Kidney epithelial cell (primary cell): ENCODE results near the gene TDRD3. TPM values are rescaled to one million over a fixed set of nuclear protein-coding genes. Genes with fewer than 3 reads are reported as not detected.

Experiments
- DNase-seq: peaks from one replicate; pipeline ENCODE4 v3.0.0-alpha.2; 2010; ENCODE audit warnings: low read depth
- H3K27me3 ChIP-seq: 2 replicates; pipeline ENCODE4 v1.6.0; 2011; ENCODE audit warnings: low read length; ENCODE audit not compliant: control insufficient read depth, insufficient read depth
- H3K36me3 ChIP-seq: 2 replicates; pipeline ENCODE4 v1.5.1; 2011; ENCODE audit warnings: low read length; ENCODE audit not compliant: control insufficient read depth, insufficient read depth
- H3K4me3 ChIP-seq: 2 replicates; pipeline ENCODE4 v1.5.1; 2011; ENCODE audit warnings: low read depth, mild to moderate bottlenecking, control low read depth, low read length
- total RNA-seq: library from RNA; depleted of rRNA; stranded (reverse); fragments of >200 nt; gene quantifications from 2 replicates; pipeline ENCODE4 v1.2.3, GENCODE V29; 2015
- TF ChIP-seq, protein P1 (sequence below): IDR thresholded peaks from 2 replicates; pipeline ENCODE4 v1.5.1; 2011; ENCODE audit warnings: mild to moderate bottlenecking, moderate library complexity, low read length, control low read depth, inconsistent platforms; ENCODE audit not compliant: insufficient read depth, poor library complexity, severe bottlenecking

The TDRD3 gene
- total RNA-seq, 1 donor from 2014 or later: 15.7 TPM

DNA sequence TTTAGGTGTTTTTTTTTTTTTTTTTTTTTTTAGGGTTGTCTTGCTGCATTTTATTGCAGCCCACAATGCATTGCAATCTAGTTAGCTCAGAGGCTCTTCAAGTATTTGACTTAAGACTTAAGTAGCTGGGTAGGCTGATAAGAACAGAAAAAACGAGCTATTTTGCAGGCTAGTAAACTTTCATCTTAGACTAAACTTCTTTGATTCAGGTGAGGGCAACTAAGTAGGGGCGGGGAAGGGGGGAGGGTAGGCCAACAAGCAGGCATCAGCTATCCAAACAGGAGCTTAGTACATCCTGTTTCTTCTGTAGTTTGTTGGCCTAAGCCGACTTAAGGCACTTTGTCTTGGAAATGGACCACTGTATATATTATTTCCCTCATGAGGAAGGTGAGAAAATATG, 4.9 kb upstream of the TDRD3 start:
- no peak for DNase-seq
- H3K36me3 ChIP-seq: no peaks in the 10 kb centered on the region
- TF ChIP-seq, protein P1, sequence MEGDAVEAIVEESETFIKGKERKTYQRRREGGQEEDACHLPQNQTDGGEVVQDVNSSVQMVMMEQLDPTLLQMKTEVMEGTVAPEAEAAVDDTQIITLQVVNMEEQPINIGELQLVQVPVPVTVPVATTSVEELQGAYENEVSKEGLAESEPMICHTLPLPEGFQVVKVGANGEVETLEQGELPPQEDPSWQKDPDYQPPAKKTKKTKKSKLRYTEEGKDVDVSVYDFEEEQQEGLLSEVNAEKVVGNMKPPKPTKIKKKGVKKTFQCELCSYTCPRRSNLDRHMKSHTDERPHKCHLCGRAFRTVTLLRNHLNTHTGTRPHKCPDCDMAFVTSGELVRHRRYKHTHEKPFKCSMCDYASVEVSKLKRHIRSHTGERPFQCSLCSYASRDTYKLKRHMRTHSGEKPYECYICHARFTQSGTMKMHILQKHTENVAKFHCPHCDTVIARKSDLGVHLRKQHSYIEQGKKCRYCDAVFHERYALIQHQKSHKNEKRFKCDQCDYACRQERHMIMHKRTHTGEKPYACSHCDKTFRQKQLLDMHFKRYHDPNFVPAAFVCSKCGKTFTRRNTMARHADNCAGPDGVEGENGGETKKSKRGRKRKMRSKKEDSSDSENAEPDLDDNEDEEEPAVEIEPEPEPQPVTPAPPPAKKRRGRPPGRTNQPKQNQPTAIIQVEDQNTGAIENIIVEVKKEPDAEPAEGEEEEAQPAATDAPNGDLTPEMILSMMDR: no peak
- no peak overlapping the region for H3K4me3 ChIP-seq
- no peaks in the 10 kb centered on the region for H3K27me3 ChIP-seq

DNA sequence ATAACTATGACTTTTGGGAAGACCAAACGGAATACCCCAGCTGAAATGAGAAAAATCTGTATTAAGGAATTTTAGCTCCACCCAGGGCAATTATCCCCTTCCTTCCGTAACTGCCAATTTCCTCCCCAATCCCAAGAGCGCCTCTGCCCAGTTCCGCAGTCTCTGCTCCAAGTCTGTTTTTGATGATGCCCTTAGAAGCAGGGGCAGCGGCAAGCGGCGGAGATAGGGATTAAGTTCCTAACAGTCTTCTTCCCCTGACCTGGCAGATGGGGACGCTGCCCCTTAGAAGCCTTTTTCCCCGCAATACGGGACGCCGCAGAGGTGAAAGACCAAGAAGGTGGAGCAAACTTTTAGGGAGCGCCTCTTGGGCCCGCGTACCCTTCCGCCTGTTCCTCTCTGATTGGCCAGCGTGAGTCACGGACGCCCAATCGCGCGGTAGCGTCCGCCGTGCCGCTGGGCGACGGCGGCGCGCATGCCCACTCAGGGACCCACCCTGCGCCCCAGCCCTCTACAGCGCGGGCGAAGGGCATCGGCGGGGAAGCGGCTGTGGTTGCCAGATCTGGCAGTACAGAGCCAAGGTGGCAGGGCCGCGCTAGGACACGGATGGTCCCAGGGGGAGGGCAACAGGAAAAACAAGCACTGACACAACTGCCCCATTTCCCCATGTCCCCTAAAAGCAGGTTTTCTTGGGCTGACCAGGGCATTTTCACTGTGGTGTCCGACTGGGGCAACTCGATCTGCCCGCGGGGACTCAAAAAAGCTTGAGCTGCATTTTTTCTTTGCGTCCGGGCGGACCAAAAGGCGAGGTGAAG, 843 bp upstream of the TDRD3 start:
- peak overlapping the region; percentile 69 for H3K4me3 ChIP-seq
- peak; percentile 62 for DNase-seq
- H3K27me3 ChIP-seq: no peaks in the 10 kb centered on the region
- H3K36me3 ChIP-seq: no peaks in the 10 kb centered on the region
- TF ChIP-seq, protein P1: peak; percentile 1

- TF ChIP-seq, protein P1: no peak
- H3K4me3 ChIP-seq: peak overlapping the region; percentile 69
- no peak for DNase-seq
- H3K36me3 ChIP-seq: no peaks in the 10 kb centered on the region
- no peaks in the 10 kb centered on the region for H3K27me3 ChIP-seq
Observed at GRCh38 chr13:60397704-60398378, 821 bp downstream of the TDRD3 start.

GRCh38 chr13:60398379-60398891, 1.4 kb downstream of the TDRD3 start:
- H3K36me3 ChIP-seq: no peaks in the 10 kb centered on the region
- H3K27me3 ChIP-seq: no peaks in the 10 kb centered on the region
- peak overlapping the region; percentile 69 for H3K4me3 ChIP-seq
- TF ChIP-seq, protein P1: no peak
- DNase-seq: no peak

DNA sequence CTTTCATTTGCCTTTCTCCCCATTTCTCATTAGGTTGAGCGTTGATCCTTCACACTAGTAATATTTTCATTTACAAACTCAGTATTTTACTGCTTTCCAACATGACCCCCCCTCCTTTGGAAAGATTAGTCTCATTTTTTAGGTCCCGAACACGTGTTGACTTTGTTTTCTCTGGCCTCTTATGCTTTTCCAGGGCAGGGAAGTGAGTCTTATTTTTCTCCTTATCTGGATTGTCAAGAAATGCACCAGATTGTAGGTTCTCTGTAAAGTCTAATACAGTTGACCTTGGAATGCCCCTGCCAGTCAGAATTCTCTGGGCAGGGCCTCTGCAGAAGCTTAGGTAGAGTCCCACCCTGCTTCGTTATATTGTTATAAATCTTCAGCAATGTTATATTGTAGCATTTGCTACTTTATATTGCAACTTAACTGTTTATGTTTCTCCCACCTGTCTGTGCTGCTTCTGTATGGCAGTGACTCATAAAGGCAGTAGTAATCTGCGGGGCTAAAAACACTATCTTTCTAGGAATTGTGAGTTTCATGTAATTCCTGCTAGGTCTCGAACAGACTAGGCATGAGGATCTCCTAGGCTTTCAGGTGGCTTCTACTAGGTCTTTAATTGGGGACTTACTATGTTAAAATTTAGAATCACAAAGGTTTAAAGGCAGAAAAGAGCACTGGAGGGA, 2.0 kb downstream of the TDRD3 start:
- H3K36me3 ChIP-seq: no peaks in the 10 kb centered on the region
- TF ChIP-seq, protein P1: no peak
- DNase-seq: no peak
- no peaks in the 10 kb centered on the region for H3K27me3 ChIP-seq
- H3K4me3 ChIP-seq: no peak overlapping the region
